Naive thymus-derived CD4-positive, alpha-beta T cell (primary cell): Measurements from ENCODE around the gene SNX9. TPM values are rescaled to one million over a fixed set of nuclear protein-coding genes. Genes with fewer than 3 reads are reported as not detected.
A peak's percentile ranks its signal among the peaks of the same experiment; 100 is the strongest.

Experiments
- ATAC-seq: fragments of 150-1000 bp; cut with Tn5 transposase; 2 replicates; pipeline ENCODE4 v1.10.0; 2021; ENCODE audit warnings: mild to moderate bottlenecking, moderate library complexity
- CTCF ChIA-PET: fragments of 350-600 bp; sonication (Branson Sonifier 250); formaldehyde crosslinking; loops from one replicate; lab custom pipeline; 2021; ENCODE audit warnings: antibody characterized with exemption; lab: Charles Lee
- POLR2A ChIA-PET: fragments of 350-600 bp; sonication (Branson Sonifier 250); formaldehyde crosslinking; loops from one replicate; lab custom pipeline; 2021; ENCODE audit warnings: antibody characterized with exemption, inconsistent platforms; lab: Charles Lee
- DNase-seq, 9 donors: peaks; one replicate each; pipeline versions ENCODE4 v3.0.0 to v3.0.0-alpha.2; 2020 to 2022; ENCODE audit warnings: mixed read lengths in 1 of 9
- H3K27ac ChIP-seq: one replicate; pipeline ENCODE4 v1.7.0; 2013; ENCODE audit warnings: mild to moderate bottlenecking, low read depth, low read length, moderate library complexity
- H3K27me3 ChIP-seq, 2 donors: one replicate each; pipeline ENCODE4 v1.7.0; 2013; ENCODE audit warnings: low read length in 2 of 2, mild to moderate bottlenecking in 2 of 2, moderate library complexity in 2 of 2; ENCODE audit not compliant: control insufficient read depth in 2 of 2, insufficient read depth in 2 of 2
- H3K36me3 ChIP-seq, 3 experiments: 1 replicate in 2 of 3; 2 replicates in 1 of 3; pipeline ENCODE4 v1.7.0; 2013; ENCODE audit warnings: low read length in 3 of 3, mild to moderate bottlenecking in 3 of 3, moderate library complexity in 1 of 3; ENCODE audit not compliant: insufficient read depth in 3 of 3, control insufficient read depth in 2 of 3
- H3K4me1 ChIP-seq, 2 donors: one replicate each; pipeline ENCODE4 v1.7.0; 2013; ENCODE audit warnings: low read length in 2 of 2, mild to moderate bottlenecking in 2 of 2, moderate library complexity in 1 of 2; ENCODE audit not compliant: control insufficient read depth in 2 of 2, insufficient read depth in 2 of 2
- H3K4me3 ChIP-seq: 2 replicates; pipeline ENCODE4 v1.7.0; 2013; ENCODE audit warnings: mild to moderate bottlenecking, low read length
- H3K9me3 ChIP-seq, 3 experiments: 1 replicate in 2 of 3; 2 replicates in 1 of 3; pipeline ENCODE4 v1.7.0; 2013; ENCODE audit warnings: low read length in 3 of 3; ENCODE audit not compliant: control insufficient read depth in 2 of 3
- H3K27ac Mint-ChIP-seq, 9 donors: one replicate each; pipeline ENCODE4 v1.8.0; 2020 to 2022; ENCODE audit warnings: mixed read lengths in 9 of 9, mild to moderate bottlenecking in 8 of 9, moderate library complexity in 5 of 9, inconsistent platforms in 2 of 9
- H3K27me3 Mint-ChIP-seq, 5 donors: one replicate each; pipeline ENCODE4 v1.8.0; 2021 to 2022; ENCODE audit warnings: mixed read lengths in 5 of 5, mild to moderate bottlenecking in 1 of 5
- H3K36me3 Mint-ChIP-seq, 5 donors: one replicate each; pipeline ENCODE4 v1.8.0; 2020 to 2022; ENCODE audit warnings: mixed read lengths in 5 of 5, mild to moderate bottlenecking in 3 of 5, inconsistent platforms in 1 of 5
- H3K4me1 Mint-ChIP-seq, 7 donors: one replicate each; pipeline ENCODE4 v1.8.0; 2020 to 2022; ENCODE audit warnings: mixed read lengths in 7 of 7, mild to moderate bottlenecking in 3 of 7, inconsistent platforms in 1 of 7
- H3K4me3 Mint-ChIP-seq, 10 donors: one replicate each; pipeline ENCODE4 v1.8.0; 2020 to 2022; ENCODE audit warnings: mild to moderate bottlenecking in 10 of 10, mixed read lengths in 10 of 10, moderate library complexity in 6 of 10, inconsistent platforms in 2 of 10
- H3K9me3 Mint-ChIP-seq, 11 donors: one replicate each; pipeline ENCODE4 v1.8.0; 2020 to 2022; ENCODE audit warnings: mixed read lengths in 11 of 11, mild to moderate bottlenecking in 4 of 11, inconsistent platforms in 1 of 11, moderate library complexity in 1 of 11
- intact Hi-C, 2 donors: fragments of 100-400 bp; cut with micrococcal nuclease; formaldehyde crosslinking; loops; one replicate each; pipeline ENCODE4 v1.15.1; 2023
- polyA plus RNA-seq, 2 donors: library from polyadenylated mRNA; unstranded; fragments of 300-500 nt; fragmentation: Illumina TruSeq; gene quantifications; one replicate each; pipeline ENCODE4 v1.2.3, GENCODE V29; 2021
- total RNA-seq, 6 experiments: library from RNA in 5 of 6; stranded (reverse) in 5 of 6; gene quantifications; 1 replicate in 5 of 6; 2 replicates in 1 of 6; pipeline ENCODE4 v1.2.3 and lab custom pipeline; 2021 to 2026

The SNX9 gene
- total and polyA plus RNA-seq, 7 experiments from 2014 or later: 13.4 to 51.5 (median 36.4) TPM

DNA sequence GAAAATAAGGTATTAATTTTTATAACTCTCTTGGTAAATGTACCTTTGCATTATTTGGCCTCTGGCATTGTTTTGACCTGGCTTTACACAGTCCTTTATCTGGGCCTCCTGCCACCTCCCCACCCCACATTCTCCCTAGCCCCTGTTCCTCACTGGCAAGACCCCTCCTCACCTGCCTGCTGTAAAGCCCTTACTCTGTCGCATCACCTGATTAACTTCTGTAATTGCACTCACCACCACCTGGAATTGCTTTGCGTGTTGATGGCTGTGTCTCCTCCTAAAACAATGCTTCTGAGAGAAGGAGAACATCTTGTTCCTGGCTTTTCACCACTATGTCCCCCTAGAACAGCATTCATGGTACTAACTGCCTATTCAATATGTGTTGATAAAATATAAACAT is 24.8 kb downstream of the SNX9 start:
- intact Hi-C loops: loop anchor here in 1 of 2 donors (2.0 kb wide), 1 partner anchor 15 kb away; no protein-coding TSS in a partner anchor
- Mint-ChIP-seq H3K4me1 (peaks cover 35 to 76% (median 63%) of the 10 kb centered on the region in 7 donors), H3K4me3 (peak overlapping the region in 3 of 10 donors; percentile 1 to 39 (median 27)), H3K27me3 (no peaks in the 10 kb centered on the region), H3K36me3 (peaks cover 7 to 27% (median 14%) of the 10 kb centered on the region in 5 donors), H3K9me3 (peaks cover 0 to 29% (median 9%) of the 10 kb centered on the region in 11 donors), H3K27ac (peak overlapping the region in 6 of 9 donors; percentile 3 to 46 (median 28))
- no peak overlapping the region for H3K27ac ChIP-seq
- ChIA-PET CTCF (interaction anchor here (1.0 kb wide), 1 partner anchor 26 kb away, joined by 3 read pairs; no protein-coding TSS in a partner anchor), POLR2A (interaction anchor here (0.6 to 1.1 kb wide), 3 partner anchors 11 to 18 kb away, joined by 3 to 5 read pairs (median 3); no protein-coding TSS in a partner anchor)
- ATAC-seq: no peak
- no peak overlapping the region for H3K4me3 ChIP-seq
- no peaks in the 10 kb centered on the region for H3K36me3 ChIP-seq
- peaks cover 0 to 3% of the 10 kb centered on the region in 2 donors for H3K27me3 ChIP-seq
- peaks cover 0 to 15% (median 0%) of the 10 kb centered on the region in 3 experiments for H3K9me3 ChIP-seq
- no peak for DNase-seq
- H3K4me1 ChIP-seq: peaks cover 0 to 23% of the 10 kb centered on the region in 2 donors

DNA sequence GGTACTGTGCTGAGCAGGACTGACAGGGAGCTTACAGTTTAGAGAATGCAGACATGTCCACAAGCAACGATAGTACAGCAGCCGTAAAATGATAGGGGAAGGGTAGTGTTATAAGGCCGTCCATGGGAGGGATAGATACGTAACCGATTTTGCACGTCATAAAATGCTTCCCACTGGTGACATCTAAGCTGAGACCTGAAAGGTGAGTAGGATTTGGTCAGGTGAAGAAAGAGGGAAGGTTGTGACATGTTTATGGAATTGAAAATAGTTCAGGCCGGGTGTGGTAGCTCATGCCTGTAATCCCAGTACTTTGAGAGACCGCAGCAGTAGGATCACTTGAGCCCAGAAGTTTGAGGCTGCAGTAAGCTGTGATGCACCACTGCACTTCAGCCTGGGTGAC is 25.6 kb downstream of the SNX9 start:
- peak overlapping the region in 5 of 9 donors; percentile 29 to 52 (median 46) for H3K27ac Mint-ChIP-seq
- no peak overlapping the region for H3K27ac ChIP-seq
- intact Hi-C loops: no loop called here
- H3K4me3 Mint-ChIP-seq: peak overlapping the region in 8 of 10 donors; percentile 22 to 69 (median 50)
- peaks cover 0 to 3% of the 10 kb centered on the region in 2 donors for H3K27me3 ChIP-seq
- peaks cover 35 to 73% (median 62%) of the 10 kb centered on the region in 7 donors for H3K4me1 Mint-ChIP-seq
- H3K4me1 ChIP-seq: peaks cover 0 to 23% of the 10 kb centered on the region in 2 donors
- H3K9me3 Mint-ChIP-seq: peaks cover 0 to 37% (median 16%) of the 10 kb centered on the region in 11 donors
- no peaks in the 10 kb centered on the region for H3K36me3 ChIP-seq
- ChIA-PET CTCF (interaction anchor here (0.9 kb wide), 1 partner anchor 25 kb away, joined by 3 read pairs; no protein-coding TSS in a partner anchor), POLR2A (interaction anchor here (1.1 to 1.2 kb wide), 2 partner anchors 14 kb away, joined by 3 read pairs; no protein-coding TSS in a partner anchor)
- DNase-seq: no peak
- H3K4me3 ChIP-seq: no peak overlapping the region
- no peaks in the 10 kb centered on the region for H3K27me3 Mint-ChIP-seq
- peaks cover 10 to 34% (median 22%) of the 10 kb centered on the region in 5 donors for H3K36me3 Mint-ChIP-seq
- peaks cover 0 to 22% (median 0%) of the 10 kb centered on the region in 3 experiments for H3K9me3 ChIP-seq
- no peak for ATAC-seq

DNA sequence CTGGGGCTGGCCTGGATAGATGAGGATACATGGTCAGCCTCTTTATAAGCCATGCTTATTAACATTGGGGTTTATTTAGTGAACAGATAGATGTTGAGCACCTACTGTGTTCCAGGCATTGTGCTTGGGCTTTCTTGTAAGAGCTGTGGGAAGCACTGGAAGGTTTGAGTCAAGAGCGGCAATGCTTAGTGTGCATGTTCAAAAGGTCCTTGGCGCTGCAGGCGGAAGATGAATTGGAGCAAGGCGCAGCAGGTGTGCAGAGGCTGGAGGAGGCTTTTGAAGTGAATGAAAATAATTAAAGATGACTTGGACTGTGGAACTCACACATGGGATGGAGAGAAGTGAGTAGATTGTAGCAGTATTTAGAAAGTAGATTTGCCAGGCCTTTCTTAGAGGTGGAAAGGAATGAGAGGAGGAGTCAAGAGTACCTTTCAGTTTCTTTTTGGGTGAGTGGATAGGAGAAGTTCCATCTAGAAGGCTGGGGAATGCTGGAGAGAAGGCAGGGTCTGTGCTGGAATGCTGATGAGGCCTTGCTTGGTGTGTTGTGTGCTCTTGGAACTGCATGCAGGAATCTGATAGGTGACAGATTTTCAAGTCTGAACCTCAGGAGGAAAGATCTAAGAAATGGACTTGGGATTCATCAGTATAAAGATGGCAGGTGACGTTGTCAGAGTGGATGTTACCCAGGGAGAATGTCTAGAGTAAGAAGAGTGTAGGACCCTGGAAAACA is 26.4 kb downstream of the SNX9 start:
- Mint-ChIP-seq H3K4me1 (peaks cover 31 to 74% (median 55%) of the 10 kb centered on the region in 7 donors), H3K4me3 (peak overlapping the region; percentile 34 to 69 (median 52)), H3K36me3 (peaks cover 10 to 34% (median 24%) of the 10 kb centered on the region in 5 donors), H3K27me3 (no peaks in the 10 kb centered on the region), H3K9me3 (peaks cover 0 to 45% (median 16%) of the 10 kb centered on the region in 11 donors), H3K27ac (peak overlapping the region; percentile 0 to 72 (median 49))
- Histone ChIP-seq H3K36me3 (no peaks in the 10 kb centered on the region), H3K9me3 (peaks cover 0 to 26% (median 0%) of the 10 kb centered on the region in 3 experiments), H3K4me3 (no peak overlapping the region), H3K27me3 (peaks cover 0 to 3% of the 10 kb centered on the region in 2 donors), H3K27ac (no peak overlapping the region), H3K4me1 (peaks cover 0 to 20% of the 10 kb centered on the region in 2 donors)
- CTCF ChIA-PET: interaction anchor here (0.9 kb wide), 1 partner anchor 24 kb away, joined by 3 read pairs; no protein-coding TSS in a partner anchor
- POLR2A ChIA-PET: interaction anchor here (1.1 to 1.2 kb wide), 2 partner anchors 13 to 15 kb away, joined by 3 read pairs; no protein-coding TSS in a partner anchor
- intact Hi-C loops: no loop called here
- no peak for DNase-seq
- no peak for ATAC-seq

DNA sequence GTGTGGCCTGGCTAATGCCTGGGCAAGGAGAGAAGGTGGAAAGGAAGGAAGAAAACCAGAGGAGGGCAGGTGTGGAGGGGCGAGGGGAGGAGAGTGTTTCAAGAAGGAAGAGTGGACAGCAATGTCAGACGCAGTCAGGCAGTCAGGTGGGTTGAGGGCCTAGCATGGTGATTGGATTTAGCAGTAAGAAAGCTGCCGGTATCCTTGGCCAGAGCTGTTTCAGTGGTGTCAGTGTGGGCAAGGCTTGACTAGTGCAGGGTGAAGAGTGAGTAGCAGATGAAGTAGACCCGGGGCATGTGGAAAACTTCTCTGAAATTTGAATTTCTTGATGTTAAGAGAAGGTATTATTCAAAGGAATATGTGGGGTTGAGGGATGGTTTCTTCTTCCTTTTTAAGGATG is 27.0 kb downstream of the SNX9 start:
- DNase-seq (no peak), ATAC-seq (no peak)
- intact Hi-C loops: no loop called here
- Mint-ChIP-seq H3K27ac (peak overlapping the region; percentile 0 to 63 (median 49)), H3K4me1 (peaks cover 31 to 80% (median 61%) of the 10 kb centered on the region in 7 donors), H3K27me3 (no peaks in the 10 kb centered on the region), H3K4me3 (peak overlapping the region in 9 of 10 donors; percentile 34 to 69 (median 51)), H3K9me3 (peaks cover 0 to 49% (median 18%) of the 10 kb centered on the region in 11 donors), H3K36me3 (peaks cover 10 to 35% (median 28%) of the 10 kb centered on the region in 5 donors)
- no peak overlapping the region for H3K27ac ChIP-seq
- peaks cover 0 to 26% (median 0%) of the 10 kb centered on the region in 3 experiments for H3K9me3 ChIP-seq
- ChIA-PET CTCF (interaction anchor here (0.6 kb wide), 1 partner anchor 660 kb away, joined by 3 read pairs; no protein-coding TSS in a partner anchor), POLR2A (no interaction called here)
- H3K4me3 ChIP-seq: no peak overlapping the region
- peaks cover 0 to 3% of the 10 kb centered on the region in 2 donors for H3K27me3 ChIP-seq
- H3K4me1 ChIP-seq: peaks cover 0 to 20% of the 10 kb centered on the region in 2 donors
- no peaks in the 10 kb centered on the region for H3K36me3 ChIP-seq

DNA sequence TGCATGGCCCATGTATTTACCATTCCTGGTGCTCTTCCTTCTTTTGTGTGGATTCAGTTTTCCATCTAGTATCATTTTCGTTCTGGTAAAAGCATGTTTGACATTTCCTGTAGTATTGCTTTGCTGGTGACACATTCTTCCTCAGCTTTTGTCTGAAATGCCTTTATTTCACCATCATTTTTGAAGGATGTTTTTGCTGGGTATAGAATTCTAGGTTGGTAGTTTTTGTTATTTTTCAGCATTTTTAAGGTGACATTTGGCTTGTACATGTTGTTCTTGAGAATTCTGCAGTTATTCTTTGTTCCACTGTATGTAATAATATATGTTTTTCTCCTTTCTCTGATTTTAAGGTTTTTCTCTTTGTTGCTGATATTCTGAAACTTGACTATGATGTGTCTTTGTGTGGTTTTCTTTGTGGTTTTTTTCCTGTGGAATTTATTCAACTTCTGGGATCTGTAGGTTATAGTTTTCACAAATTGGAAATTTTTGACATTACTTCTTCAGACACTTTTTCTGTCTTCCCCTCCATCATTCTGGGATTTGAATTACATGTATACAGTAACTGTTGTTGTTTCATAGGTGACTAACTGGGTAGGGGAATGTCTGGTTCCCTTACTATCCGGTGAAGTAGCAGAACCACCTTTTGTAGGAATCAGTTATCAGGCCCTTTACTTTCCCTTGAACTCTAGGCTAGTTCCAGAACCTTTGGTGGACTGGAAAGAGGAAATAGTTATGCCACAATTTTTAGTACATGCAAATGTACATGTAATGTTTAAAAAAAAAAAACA is 30.2 kb downstream of the SNX9 start:
- H3K4me1 ChIP-seq: peaks cover 0 to 11% of the 10 kb centered on the region in 2 donors
- H3K4me3 ChIP-seq: no peak overlapping the region
- H3K9me3 ChIP-seq: peaks cover 0 to 26% (median 0%) of the 10 kb centered on the region in 3 experiments
- peak in 1 of 9 donors; percentile 34 for DNase-seq
- Mint-ChIP-seq H3K9me3 (peaks cover 0 to 52% (median 18%) of the 10 kb centered on the region in 11 donors), H3K27ac (peak overlapping the region in 8 of 9 donors; percentile 30 to 75 (median 54)), H3K4me3 (peak overlapping the region in 2 of 10 donors; percentile 21 to 49), H3K36me3 (peaks cover 10 to 31% (median 29%) of the 10 kb centered on the region in 5 donors), H3K4me1 (peaks cover 21 to 82% (median 60%) of the 10 kb centered on the region in 7 donors), H3K27me3 (peaks cover 0 to 5% (median 0%) of the 10 kb centered on the region in 5 donors)
- H3K36me3 ChIP-seq: no peaks in the 10 kb centered on the region
- POLR2A ChIA-PET: no interaction called here
- intact Hi-C loops: no loop called here
- peaks cover 0 to 7% of the 10 kb centered on the region in 2 donors for H3K27me3 ChIP-seq
- H3K27ac ChIP-seq: no peak overlapping the region
- no peak for ATAC-seq
- CTCF ChIA-PET: interaction anchor here (0.7 kb wide), 1 partner anchor 193 kb away, joined by 3 read pairs; no protein-coding TSS in a partner anchor
